GM12891 (cell line): ENCODE data around the gene FAT4.

Experiments used
- POLR2A ChIP-seq: IDR thresholded peaks from 2 replicates; pipeline ENCODE4 v1.6.1; 2011; ENCODE audit warnings: low read depth, low read length, control low read depth
- POLR2AphosphoS5 ChIP-seq: IDR thresholded peaks from 2 replicates; pipeline ENCODE4 v1.6.1; 2011; ENCODE audit warnings: low read depth, low read length, control low read depth
- TAF1 ChIP-seq: IDR thresholded peaks from 2 replicates; pipeline ENCODE4 v1.6.1; 2011; ENCODE audit warnings: low read depth, low read length, control low read depth

DNA sequence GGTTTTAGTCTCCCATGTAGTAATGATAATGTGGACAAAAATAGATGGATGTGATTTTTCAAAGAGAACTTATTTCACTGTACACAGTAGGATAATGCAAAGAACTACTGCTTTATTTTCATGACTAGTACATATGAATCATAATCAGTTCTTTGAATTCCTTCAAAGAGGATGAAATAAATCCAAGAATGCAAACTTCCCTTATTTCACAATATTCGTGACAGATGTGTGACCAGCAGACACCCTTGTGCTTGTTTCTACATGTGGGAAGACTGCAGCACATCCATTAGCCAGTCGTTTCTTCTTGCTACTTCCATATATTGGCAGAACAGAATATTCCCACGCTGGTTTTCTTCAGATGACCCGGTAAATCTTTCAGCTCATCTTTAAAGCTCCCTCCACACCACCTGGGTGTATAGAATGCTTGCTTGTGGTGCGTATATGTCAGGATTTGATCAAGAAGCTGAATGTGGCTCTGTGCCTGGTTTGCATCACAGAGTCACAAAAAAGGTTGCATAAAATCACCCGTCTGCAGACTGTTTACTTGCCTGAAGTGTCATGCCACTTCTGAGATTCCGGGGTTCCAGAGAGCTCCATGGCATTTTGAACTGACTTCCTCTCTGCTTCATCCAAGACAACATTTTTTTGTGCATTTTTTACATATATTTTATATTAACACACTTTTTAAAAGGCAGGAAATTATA, 47.7 kb upstream of the FAT4 start:
- TF ChIP-seq POLR2AphosphoS5 (no peak), POLR2A (no peak), TAF1 (no peak)
